ENCODE data around the gene ENDOU.

DNA sequence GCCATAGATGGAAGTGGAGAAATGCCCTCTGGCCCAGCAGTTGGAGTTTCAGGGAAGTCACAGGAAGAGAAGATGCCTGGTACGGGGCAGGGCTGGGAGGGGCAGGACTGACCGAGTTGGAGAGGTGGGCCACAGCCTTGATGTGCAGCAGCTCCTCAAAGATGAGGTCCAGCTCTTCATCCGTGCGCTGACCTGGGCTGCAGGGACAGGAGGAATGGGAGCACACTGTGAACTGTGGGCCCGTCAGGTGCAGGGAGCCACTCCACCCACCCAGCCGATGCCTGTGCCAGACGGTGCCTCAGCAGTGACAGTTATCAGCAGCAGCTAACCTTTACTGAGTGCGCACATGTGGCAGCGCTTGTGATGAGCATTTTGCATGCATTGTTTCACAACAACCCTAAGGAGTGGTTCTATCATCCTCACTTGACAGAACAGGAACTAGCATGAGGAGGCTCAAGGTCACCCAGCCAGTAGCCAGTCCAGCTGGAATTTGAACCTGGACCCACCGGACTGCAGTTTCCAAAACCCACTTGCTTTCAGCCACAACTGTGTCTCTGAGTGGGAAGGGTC lies 25.0 kb upstream of the ENDOU start:
- TF ChIP-seq POLR2AphosphoS5 (IDR thresholded peaks at IDR 0.05; ENCODE audit: borderline replicate concordance, low read depth, low read length) (no peak), EZH2 (IDR thresholded peaks at IDR 0.05) (no peak), FOXP2 (optimal IDR thresholded peaks at IDR 0.05; ENCODE audit: control extremely low read depth, extremely low read length, insufficient read depth) (no peak)
